GM18520 (cell line): Measurements from ENCODE around the gene RHOV.
"Not testable (repeated sequence)": the region's sequence is repeated elsewhere in the genome, so short reads cannot be mapped to it uniquely, and the experiment has no call there.

Experiments used
- ATAC-seq: cut with Tn5 transposase; IDR thresholded peaks from one replicate; pipeline ENCODE4 v1.9.1; 2021; ENCODE audit not compliant: unreplicated experiment

Gene RHOV

GRCh38 chr15:40875991-40876730, 2.1 kb upstream of the RHOV start:
- no peak for ATAC-seq

DNA sequence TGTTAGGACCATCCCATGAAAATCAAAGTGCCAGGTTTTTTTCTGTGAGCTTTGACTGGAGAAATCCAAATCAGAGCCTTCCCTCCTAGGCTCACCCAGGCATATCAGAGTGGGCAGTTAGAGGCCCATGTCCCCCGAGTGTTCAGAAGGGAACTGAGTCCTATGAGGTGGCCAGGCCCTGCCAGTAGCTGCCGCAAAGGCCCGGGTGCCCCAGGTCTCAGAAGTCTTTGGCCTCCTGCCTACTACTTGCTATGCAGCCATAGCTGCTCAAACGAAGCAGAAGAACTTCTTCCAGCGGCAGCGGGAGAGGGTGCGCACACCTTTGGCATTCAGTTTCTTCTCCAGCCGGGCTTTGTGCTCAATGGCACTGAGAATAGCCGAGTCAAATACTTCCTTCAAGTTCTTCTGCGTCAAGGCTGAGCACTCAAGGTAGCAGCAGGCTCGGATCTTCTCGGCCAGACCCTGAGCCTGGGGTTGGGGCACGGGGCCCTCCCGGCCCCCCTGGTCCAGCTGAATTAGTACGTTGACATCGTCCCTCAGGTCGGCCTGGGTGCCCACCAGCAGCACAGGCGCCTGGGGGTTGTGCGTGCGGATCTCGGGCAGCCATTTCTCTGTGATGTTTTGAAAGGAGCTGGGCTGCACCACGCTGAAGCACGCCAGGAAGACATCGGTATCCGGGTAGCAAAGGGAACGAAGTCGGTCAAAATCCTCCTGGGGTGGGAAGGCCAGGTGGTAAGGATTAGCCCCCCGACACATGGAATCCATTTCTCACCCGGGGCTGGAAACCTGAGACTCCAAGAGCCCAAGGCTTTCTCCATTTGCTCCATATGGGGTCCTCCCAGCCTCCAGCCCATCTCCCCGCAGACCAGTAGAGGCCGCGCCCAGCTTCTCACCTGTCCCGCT, 992 bp downstream of the RHOV start:
- no peak for ATAC-seq

- ATAC-seq = no peak
Measured at GRCh38 chr15:40871749-40872617, 2.1 kb downstream of the RHOV start.

- ATAC-seq = no peak
Measured at GRCh38 chr15:40870716-40871115, 3.3 kb downstream of the RHOV start.

DNA sequence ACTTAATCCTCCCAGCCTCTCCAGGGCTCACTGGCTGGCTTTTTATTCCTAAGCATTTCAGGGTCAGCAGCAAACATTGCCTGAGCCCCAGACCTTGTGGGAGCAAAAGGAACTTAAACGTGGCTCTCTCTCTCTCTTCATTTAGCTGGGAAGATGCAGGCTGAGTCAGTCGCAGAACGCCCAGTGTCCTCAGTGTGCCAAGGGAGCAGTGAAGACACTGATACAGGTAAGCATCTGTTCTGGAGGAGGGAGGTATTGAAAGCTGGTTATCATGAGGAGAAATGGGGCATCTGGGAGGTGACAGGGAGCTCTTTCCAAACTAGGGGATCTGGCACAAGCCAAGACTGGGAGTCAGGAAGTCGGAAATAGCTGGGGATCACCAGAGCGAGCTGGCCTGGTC, 4.3 kb downstream of the RHOV start:
- ATAC-seq = no peak

DNA sequence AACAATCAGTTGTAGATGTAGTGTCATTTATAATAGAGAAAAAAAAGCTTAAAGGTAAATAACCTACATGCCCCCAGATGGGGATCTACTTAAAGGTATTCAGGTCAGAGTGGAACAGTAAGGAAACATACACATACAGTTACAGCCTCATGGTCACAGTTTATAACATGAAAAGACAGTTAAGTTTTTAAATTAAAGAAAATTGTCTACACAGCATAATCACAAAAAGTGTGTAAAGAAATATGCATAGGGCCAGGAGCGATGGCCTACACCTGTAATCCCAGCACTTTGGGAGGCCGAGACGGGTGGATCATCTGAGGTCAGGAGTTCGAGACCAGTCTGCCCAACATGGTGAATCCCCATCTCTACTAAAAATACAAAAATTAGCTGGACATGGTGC, 6.8 kb downstream of the RHOV start:
- ATAC-seq = no peak

GRCh38 chr15:40863660-40864270, 10.3 kb downstream of the RHOV start:
- no peak for ATAC-seq

GRCh38 chr15:40861147-40861546, 12.9 kb downstream of the RHOV start:
- ATAC-seq = not testable (repeated sequence)

- no peak for ATAC-seq
Measured at GRCh38 chr15:40859206-40859851, 14.7 kb downstream of the RHOV start.

- ATAC-seq = no peak
Measured at GRCh38 chr15:40858706-40859105, 15.3 kb downstream of the RHOV start.

GRCh38 chr15:40857601-40858341, 16.3 kb downstream of the RHOV start:
- no peak for ATAC-seq

GRCh38 chr15:40856746-40857145, 17.3 kb downstream of the RHOV start:
- ATAC-seq = no peak

- no peak for ATAC-seq
Measured at GRCh38 chr15:40855706-40856234, 18.3 kb downstream of the RHOV start.

GRCh38 chr15:40854161-40854560, 19.9 kb downstream of the RHOV start:
- no peak for ATAC-seq

DNA sequence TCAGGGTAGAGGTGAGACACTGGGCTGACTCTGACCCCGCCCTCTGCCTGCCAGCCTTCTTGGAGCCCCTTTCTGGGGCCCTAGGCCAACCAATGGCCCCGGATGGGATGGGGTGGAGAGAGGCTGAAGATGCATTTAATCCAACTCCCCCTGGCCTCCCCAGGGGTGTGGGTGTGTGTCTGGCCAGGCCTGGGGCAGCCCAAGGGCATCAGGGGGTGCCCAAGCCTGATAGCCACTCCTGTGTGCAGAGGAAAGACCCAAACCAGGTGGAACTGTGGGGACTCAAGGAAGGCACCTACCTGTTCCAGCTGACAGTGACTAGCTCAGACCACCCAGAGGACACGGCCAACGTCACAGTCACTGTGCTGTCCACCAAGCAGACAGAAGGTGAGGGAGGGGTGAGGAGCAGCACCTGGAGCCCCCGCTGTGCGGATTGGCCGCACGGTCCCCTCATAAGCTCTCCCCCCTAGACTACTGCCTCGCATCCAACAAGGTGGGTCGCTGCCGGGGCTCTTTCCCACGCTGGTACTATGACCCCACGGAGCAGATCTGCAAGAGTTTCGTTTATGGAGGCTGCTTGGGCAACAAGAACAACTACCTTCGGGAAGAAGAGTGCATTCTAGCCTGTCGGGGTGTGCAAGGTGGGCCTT, 20.7 kb downstream of the RHOV start:
- ATAC-seq = no peak

DNA sequence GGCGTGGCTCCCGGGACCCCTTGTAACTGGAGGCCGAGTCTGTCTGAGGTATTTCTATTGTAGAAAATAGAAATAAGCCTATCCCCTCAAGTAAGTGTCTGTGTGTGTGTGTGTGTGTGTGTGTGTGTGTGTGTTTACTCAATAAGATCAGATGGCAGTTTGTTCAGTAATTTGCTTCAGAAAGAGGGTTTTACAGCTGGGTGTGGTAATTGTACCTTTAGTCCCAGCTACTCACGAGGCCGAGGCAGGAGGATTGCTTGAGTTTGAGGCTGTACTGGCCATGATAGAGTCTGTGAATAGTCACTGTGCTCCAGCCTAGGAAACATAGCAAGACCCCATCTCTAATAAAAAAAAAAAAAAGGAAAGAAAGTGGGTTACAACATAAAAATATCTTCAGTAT, 21.5 kb downstream of the RHOV start:
- no peak for ATAC-seq

DNA sequence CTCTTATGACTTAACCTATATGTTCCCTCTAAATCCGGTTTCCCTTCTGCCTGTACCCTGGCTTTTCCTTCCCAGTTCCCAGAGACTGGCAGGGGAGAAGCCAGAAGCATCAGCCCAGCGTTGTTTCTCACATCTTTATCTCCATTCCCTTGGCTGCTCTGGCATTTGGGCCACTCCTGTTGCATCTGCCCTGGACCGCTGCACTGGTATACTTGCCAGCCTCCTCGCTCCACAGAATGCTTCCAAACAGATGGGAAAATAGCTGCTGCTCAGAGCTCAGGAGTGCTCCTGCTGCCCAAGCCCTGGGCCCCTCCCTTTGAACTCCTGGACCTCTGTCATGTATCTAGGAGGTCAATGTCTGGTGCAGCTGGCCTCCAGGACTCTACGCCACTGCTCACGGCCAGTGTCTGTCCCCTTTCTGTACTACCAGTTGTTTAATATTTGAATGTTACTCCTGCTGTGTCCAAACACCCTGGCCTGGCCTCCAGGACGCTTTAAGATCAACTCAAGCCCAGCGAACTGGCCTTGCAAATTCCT, 23.4 kb downstream of the RHOV start:
- ATAC-seq = no peak

DNA sequence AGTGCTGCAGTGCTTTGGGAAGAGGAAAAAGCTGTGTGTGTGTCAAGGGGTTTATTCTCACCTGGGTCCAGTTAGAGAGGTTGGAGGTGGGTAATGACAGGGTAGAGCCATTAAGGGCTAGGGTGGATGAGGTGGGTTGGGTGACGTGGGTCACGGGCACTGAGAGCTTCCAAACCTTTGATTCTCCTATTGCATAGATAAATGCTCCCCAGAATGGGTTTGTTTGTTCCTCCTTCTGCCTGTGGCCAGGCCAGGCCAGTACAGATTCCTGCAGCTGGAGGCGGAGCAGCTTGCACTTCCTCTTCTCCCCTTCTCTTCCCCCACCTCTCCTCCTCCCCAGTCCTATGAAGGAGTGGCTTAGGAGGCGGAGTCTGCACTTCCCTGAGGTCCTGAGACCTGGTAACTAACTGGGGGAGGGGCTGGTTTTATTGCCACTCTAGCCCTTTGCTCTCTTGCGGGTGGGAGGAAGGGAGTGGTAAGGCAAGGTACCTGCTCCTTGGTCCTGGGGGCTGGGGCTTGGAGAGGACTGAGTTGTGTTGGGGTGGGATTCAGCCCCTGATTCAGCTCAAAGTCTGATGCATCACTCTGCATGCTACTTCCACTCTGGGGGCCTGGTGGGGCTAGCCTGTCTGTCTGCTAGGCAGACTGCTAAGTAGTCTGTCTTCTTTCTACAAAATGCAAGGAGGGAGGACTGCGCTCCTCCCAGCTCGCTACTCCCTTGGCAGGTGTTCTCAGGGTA, 26.6 kb downstream of the RHOV start:
- ATAC-seq = no peak
